Neural progenitor cell (in vitro differentiated cells): ENCODE measurements around the gene ANKRD23.

Source experiments
- CTCF ChIP-seq: fragments of 200-600 bp; sonication (generic); IDR thresholded peaks from 2 replicates; pipeline ENCODE4 v1.5.1; 2017; ENCODE audit warnings: antibody characterized with exemption, mild to moderate bottlenecking
- EZH2phosphoT487 ChIP-seq: fragments of 200-600 bp; sonication (generic); IDR thresholded peaks from 2 replicates; pipeline ENCODE4 v1.6.1; 2017; ENCODE audit warnings: antibody characterized with exemption

- TF ChIP-seq CTCF (no peak), EZH2phosphoT487 (no peak)
Measured at GRCh38 chr2:96866149-96866548, 22.3 kb upstream of the ANKRD23 start.
